GM18505 (cell line): Measurements from ENCODE around the gene CELF4.

Experiments used
- ATAC-seq: cut with Tn5 transposase; IDR thresholded peaks from one replicate; pipeline ENCODE4 v1.9.1; 2021; ENCODE audit not compliant: unreplicated experiment
- POLR2A ChIP-seq: IDR thresholded peaks from 4 replicates; pipeline ENCODE4 v1.6.1; 2011; ENCODE audit warnings: borderline replicate concordance; ENCODE audit not compliant: insufficient read depth, insufficient read length; ENCODE audit errors: extremely low read depth

Gene CELF4

GRCh38 chr18:37565101-37565976 lies at the start of gene CELF4:
Gene CELF4, minus strand, starts transcription at chr18:37565798.
- no peak for ATAC-seq
- TF ChIP-seq POLR2A, result no peak

GRCh38 chr18:37613253-37613565 lies 47.6 kb upstream of the CELF4 start:
- no peak for ATAC-seq
- no peak for TF ChIP-seq POLR2A

GRCh38 chr18:37612524-37613252 lies 47.1 kb upstream of the CELF4 start:
- TF ChIP-seq POLR2A, result no peak
- no peak for ATAC-seq

DNA sequence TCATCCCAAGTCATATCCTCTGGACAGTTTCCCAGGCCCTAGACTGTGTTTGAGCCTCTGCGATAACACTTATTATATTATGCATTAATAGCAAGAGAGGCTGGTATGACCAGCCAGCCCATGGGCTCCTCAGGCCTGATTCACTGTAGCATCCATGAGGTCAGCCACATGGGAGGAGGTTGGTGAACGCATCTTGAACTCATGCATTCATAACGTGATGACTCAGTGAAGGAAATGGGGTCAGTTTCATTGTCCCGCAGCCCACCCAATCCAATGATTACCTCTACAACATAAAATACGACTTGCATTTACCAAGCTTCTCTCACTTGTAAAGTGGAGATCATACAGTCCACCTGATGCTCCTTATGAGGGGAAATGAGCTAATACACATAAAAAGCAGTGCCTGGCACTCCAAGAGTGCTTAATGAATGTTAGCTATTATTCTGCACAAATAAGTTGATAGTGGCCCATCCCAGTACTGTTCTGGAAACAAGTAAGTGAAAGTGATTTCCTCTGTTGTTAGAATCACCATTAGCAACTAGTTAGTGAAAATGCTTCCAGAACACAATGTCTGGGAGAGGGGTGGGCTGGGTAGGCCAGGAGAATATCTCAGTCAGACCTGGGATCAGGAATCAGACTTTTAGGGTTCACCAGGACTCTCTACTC lies 46.1 kb upstream of the CELF4 start:
- TF ChIP-seq POLR2A, result no peak
- ATAC-seq, result no peak

GRCh38 chr18:37608876-37609275 lies 43.3 kb upstream of the CELF4 start:
- no peak for ATAC-seq
- no peak for TF ChIP-seq POLR2A

DNA sequence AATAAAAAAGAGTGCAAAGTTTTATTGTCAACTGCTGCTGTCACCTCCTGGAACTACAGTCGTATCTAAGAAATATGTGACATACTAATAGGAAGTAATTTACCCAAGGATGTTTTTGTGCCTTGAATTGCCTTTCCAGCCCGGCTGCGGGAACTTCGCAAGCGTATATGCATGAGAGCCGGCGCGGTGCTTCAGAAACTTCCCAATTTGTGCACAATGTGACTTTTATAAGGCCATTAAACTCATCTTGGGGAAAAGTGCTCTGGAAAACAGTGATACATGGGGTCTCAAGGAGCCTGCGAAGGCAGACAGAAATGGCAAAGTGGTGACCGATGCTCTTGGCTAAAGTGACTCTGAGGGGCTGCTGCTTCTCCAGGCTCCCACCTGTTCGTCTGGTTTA lies 41.7 kb upstream of the CELF4 start:
- no peak for TF ChIP-seq POLR2A
- no peak for ATAC-seq

- TF ChIP-seq POLR2A, result no peak
- no peak for ATAC-seq
These were observed 38.4 kb upstream of the CELF4 start for GRCh38 chr18:37604032-37604431.

GRCh38 chr18:37598966-37599896 lies 33.6 kb upstream of the CELF4 start:
- no peak for TF ChIP-seq POLR2A
- ATAC-seq, result no peak

DNA sequence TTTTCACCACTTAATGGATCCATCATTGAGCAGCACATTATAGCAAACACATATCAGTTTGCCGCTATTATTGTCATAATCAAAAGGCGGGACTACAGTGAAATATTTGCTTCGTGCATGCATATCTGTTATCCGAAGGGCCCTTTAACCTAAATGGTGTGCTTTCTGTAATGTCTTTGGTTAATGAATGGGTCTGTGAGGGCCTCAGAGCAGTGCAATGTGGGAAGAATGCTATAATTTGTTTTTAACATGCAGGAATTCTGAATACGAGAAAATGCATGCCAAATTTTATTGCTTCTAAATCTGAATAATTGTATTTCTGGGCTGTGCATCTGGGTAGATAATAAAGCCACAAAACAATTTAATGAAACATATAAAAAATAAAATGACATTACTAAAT lies 32.8 kb upstream of the CELF4 start:
- no peak for TF ChIP-seq POLR2A
- ATAC-seq, result no peak

- TF ChIP-seq POLR2A, result no peak
- no peak for ATAC-seq
These were observed 24.7 kb upstream of the CELF4 start for GRCh38 chr18:37590346-37590745.

- TF ChIP-seq POLR2A, result no peak
- ATAC-seq, result no peak
These were observed 22.7 kb upstream of the CELF4 start for GRCh38 chr18:37588289-37588688.

DNA sequence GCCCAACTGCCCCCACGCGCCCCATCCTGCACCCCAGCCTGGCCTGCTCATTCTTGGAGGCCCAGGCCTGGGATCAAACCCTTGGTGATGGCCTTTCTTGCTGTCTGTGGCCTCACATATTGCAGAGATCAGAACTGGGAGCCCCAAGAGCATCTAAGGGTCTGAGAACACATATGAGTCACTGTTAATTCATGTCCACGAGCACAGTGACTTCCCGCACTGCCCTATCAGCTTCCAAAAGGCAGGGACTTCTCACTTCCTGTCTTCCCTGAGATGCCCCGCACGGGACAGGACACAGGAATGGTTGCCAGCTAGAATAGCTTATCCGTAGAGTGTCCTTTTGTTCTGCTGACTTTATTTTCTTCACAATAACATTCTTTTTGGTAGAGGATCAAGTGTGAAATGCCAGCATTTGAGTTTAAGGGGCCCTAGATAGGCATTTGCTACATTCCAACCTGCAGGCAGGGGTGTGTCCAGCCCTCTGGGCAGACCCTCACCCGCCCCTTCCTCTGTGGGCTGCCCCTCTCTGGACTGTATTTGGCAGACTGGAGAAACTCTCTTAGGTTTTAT lies 21.1 kb upstream of the CELF4 start:
- TF ChIP-seq POLR2A, result no peak
- ATAC-seq, result no peak
